NCI-H2029 treated with DMSO at 0.1 percent for 48 hours (cell line): ENCODE data around the gene ARF6.

Experiments
- DNase-seq: peaks from one replicate; lab custom pipeline; 2025; lab: John Stamatoyannopoulos, UW

Gene ARF6

GRCh38 chr14:49940808-49941421, 48.0 kb downstream of the ARF6 start:
- no peak for DNase-seq

- peak; percentile 36 for DNase-seq
These were observed 49.2 kb downstream of the ARF6 start for GRCh38 chr14:49942090-49942489.

GRCh38 chr14:49944501-49944900, 51.6 kb downstream of the ARF6 start:
- DNase-seq, result no peak

DNA sequence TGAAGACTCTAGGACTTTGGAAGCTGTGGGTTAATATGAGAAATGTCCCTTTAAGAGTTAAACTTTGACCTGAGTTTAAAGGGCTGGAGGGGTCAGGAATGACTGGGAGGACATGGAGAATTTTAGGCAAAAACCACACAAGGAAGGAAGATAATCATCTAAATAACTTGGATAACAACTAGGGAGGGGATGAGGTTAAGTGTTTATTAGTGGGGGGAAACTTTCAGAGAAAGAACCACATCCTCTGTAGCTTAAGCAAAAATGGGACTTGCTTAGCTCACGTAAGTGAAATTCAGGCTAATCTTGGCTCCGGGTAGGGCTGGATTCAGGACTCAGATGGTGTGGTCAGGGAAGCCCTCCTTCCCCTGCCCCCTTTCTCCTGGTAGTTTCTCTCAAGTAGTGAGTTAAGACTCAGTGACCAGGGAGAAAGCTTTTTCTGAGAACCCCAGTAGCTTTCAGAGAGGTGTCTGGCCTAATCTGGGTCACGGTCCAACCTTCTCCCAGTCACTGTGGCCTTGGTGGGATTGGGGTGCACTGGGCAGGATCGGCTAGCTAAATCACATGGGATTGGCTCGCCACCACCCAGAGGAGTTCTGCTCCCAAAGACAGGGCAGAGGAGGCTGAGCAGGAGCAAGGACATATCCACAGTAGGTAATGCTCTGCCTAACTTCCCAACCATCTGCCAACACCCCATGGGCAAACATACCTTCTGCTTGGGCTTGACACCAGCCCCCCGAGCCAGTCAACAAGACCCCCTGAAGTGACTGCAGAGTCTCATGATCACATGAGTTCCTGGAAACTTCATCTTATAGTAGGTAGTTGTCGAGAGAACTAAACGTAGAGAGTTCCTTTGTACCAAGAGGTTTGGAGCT, 52.8 kb downstream of the ARF6 start:
- no peak for DNase-seq
